ENCODE data around the gene MRM2.

MRM2 gene

GRCh38 chr7:2241580-2242540 is at the start of gene MRM2, which contains the start of gene NUDT1:
MRM2 (minus strand) TSS chr7:2242205; CDS start chr7:2242169, 36 bp downstream.
NUDT1 (plus strand) TSS chr7:2242226; CDS start chr7:2244575, 2,349 bp downstream.
- H3K4me3 ChIP-seq (replicated peaks; ENCODE audit: low read depth, low read length), result peak within 1 kb of the TSS; percentile 84
- TF ChIP-seq CTCF (IDR thresholded peaks at IDR 0.05; ENCODE audit: low read length, missing control alignments), result no peak
- DNase-seq (ENCODE audit: low read depth), result peak; percentile 68

- no peak overlapping the region for H3K4me3 ChIP-seq (replicated peaks; ENCODE audit: low read depth, low read length)
- TF ChIP-seq CTCF (IDR thresholded peaks at IDR 0.05; ENCODE audit: low read length, missing control alignments), result no peak
These were observed 48.9 kb upstream of the MRM2 start for GRCh38 chr7:2290877-2291276.

GRCh38 chr7:2289621-2290020 is 47.6 kb upstream of the MRM2 start:
- no peak overlapping the region for H3K4me3 ChIP-seq (replicated peaks; ENCODE audit: low read depth, low read length)
- DNase-seq (ENCODE audit: low read depth), result no peak
- no peak for TF ChIP-seq CTCF (IDR thresholded peaks at IDR 0.05; ENCODE audit: low read length, missing control alignments)

More at GRCh38 chr7:2290877-2291276, 48.9 kb upstream of the MRM2 start:
- no peak for DNase-seq (ENCODE audit: low read depth)

- no peak overlapping the region for H3K4me3 ChIP-seq (replicated peaks; ENCODE audit: low read depth, low read length)
- TF ChIP-seq CTCF (IDR thresholded peaks at IDR 0.05; ENCODE audit: low read length, missing control alignments), result no peak
- DNase-seq (ENCODE audit: low read depth), result no peak
These were observed 47.1 kb upstream of the MRM2 start for GRCh38 chr7:2289111-2289586.

- DNase-seq (ENCODE audit: low read depth), result no peak
- TF ChIP-seq CTCF (IDR thresholded peaks at IDR 0.05; ENCODE audit: low read length, missing control alignments), result no peak
- H3K4me3 ChIP-seq (replicated peaks; ENCODE audit: low read depth, low read length), result no peak overlapping the region
These were observed 46.5 kb upstream of the MRM2 start for GRCh38 chr7:2288503-2288902.

GRCh38 chr7:2287745-2288144 is 45.7 kb upstream of the MRM2 start:
- no peak overlapping the region for H3K4me3 ChIP-seq (replicated peaks; ENCODE audit: low read depth, low read length)
- TF ChIP-seq CTCF (IDR thresholded peaks at IDR 0.05; ENCODE audit: low read length, missing control alignments), result no peak
- no peak for DNase-seq (ENCODE audit: low read depth)

Data from fibroblast of pulmonary artery (primary cell).